IPS-18a (cell line): Measurements from ENCODE around the gene OSTN.
"Not testable (repeated sequence)": the region's sequence is repeated elsewhere in the genome, so short reads cannot be mapped to it uniquely, and the experiment has no call there.

ENCODE experiments used
- H3K27ac ChIP-seq: one replicate; pipeline ENCODE4 v1.5.1; 2013; ENCODE audit warnings: low read length
- H3K27me3 ChIP-seq: one replicate; pipeline ENCODE4 v1.6.1; 2013; ENCODE audit warnings: mild to moderate bottlenecking, low read length; ENCODE audit not compliant: control insufficient read depth, insufficient read depth
- H3K36me3 ChIP-seq: one replicate; pipeline ENCODE4 v1.6.1; 2013; ENCODE audit warnings: low read depth, low read length; ENCODE audit not compliant: control insufficient read depth
- H3K4me1 ChIP-seq: one replicate; pipeline ENCODE4 v1.6.1; 2013; ENCODE audit warnings: low read depth, low read length; ENCODE audit not compliant: control insufficient read depth
- H3K4me3 ChIP-seq: one replicate; pipeline ENCODE4 v1.5.1; 2013; ENCODE audit warnings: low read length
- H3K9ac ChIP-seq: one replicate; pipeline ENCODE4 v1.6.1; 2013; ENCODE audit warnings: mild to moderate bottlenecking, low read length, moderate library complexity
- H3K9me3 ChIP-seq: one replicate; pipeline ENCODE4 v1.6.1; 2013; ENCODE audit warnings: low read depth, low read length; ENCODE audit not compliant: control insufficient read depth

The OSTN gene

GRCh38 chr3:191269289-191270085 is 70.4 kb downstream of the OSTN start:
- Histone ChIP-seq H3K27me3 (no peaks in the 10 kb centered on the region), H3K4me3 (no peak overlapping the region)

DNA sequence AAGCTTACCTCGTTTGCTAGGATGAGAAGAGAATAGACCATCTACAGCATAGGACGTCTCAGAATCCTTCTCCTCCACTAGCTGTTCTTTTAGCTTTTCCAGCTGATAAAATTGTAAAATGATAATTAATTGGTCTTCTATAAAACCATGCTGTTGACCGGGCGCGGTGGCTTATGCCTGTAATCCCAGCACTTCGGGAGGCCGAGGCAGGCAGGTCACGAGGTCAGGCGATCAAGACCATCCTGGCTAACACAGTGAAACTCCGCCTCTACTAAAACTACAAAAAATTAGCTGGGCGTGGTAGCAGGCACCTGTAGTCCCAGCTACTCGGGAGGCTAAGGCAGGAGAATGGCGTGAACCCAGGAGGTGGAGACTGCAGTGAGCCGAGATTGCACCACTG is 76.2 kb downstream of the OSTN start:
- not testable (repeated sequence) for H3K9me3 ChIP-seq, H3K9ac ChIP-seq, H3K27me3 ChIP-seq, H3K36me3 ChIP-seq, H3K4me1 ChIP-seq, H3K4me3 ChIP-seq, H3K27ac ChIP-seq

More at GRCh38 chr3:191269289-191270085, 70.4 kb downstream of the OSTN start:
- Histone ChIP-seq H3K9ac (no peak overlapping the region), H3K27ac (no peak overlapping the region), H3K36me3 (no peaks in the 10 kb centered on the region), H3K9me3 (no peaks in the 10 kb centered on the region), H3K4me1 (no peaks in the 10 kb centered on the region)

- H3K36me3 ChIP-seq: no peaks in the 10 kb centered on the region
- no peaks in the 10 kb centered on the region for H3K4me1 ChIP-seq
These were observed 76.7 kb downstream of the OSTN start for GRCh38 chr3:191275751-191276150.

GRCh38 chr3:191280111-191280510 is 81.1 kb downstream of the OSTN start:
- Histone ChIP-seq H3K9ac (no peak overlapping the region), H3K36me3 (no peaks in the 10 kb centered on the region), H3K4me3 (no peak overlapping the region), H3K4me1 (no peaks in the 10 kb centered on the region), H3K27me3 (no peaks in the 10 kb centered on the region), H3K27ac (no peak overlapping the region), H3K9me3 (no peaks in the 10 kb centered on the region)

More at GRCh38 chr3:191275751-191276150, 76.7 kb downstream of the OSTN start:
- Histone ChIP-seq H3K4me3 (no peak overlapping the region), H3K9ac (no peak overlapping the region), H3K27ac (no peak overlapping the region), H3K27me3 (no peaks in the 10 kb centered on the region), H3K9me3 (no peaks in the 10 kb centered on the region)

GRCh38 chr3:191280882-191281281 is 81.8 kb downstream of the OSTN start:
- Histone ChIP-seq H3K9ac (no peak overlapping the region), H3K36me3 (no peaks in the 10 kb centered on the region), H3K27me3 (no peaks in the 10 kb centered on the region), H3K9me3 (no peaks in the 10 kb centered on the region), H3K4me1 (no peaks in the 10 kb centered on the region), H3K4me3 (no peak overlapping the region), H3K27ac (no peak overlapping the region)

- Histone ChIP-seq H3K4me3 (no peak overlapping the region), H3K27ac (no peak overlapping the region), H3K9ac (no peak overlapping the region), H3K9me3 (no peaks in the 10 kb centered on the region), H3K27me3 (no peaks in the 10 kb centered on the region), H3K4me1 (no peaks in the 10 kb centered on the region), H3K36me3 (no peaks in the 10 kb centered on the region)
These were observed 83.5 kb downstream of the OSTN start for GRCh38 chr3:191282251-191283185.

GRCh38 chr3:191283400-191283799 is 84.4 kb downstream of the OSTN start:
- H3K36me3 ChIP-seq: no peaks in the 10 kb centered on the region

GRCh38 chr3:191290311-191291025 is 91.4 kb downstream of the OSTN start:
- Histone ChIP-seq H3K4me1 (no peaks in the 10 kb centered on the region), H3K27me3 (no peaks in the 10 kb centered on the region), H3K9ac (no peak overlapping the region), H3K27ac (no peak overlapping the region), H3K4me3 (no peak overlapping the region), H3K36me3 (no peaks in the 10 kb centered on the region), H3K9me3 (no peaks in the 10 kb centered on the region)

More at GRCh38 chr3:191283400-191283799, 84.4 kb downstream of the OSTN start:
- no peak overlapping the region for H3K9ac ChIP-seq
- H3K4me1 ChIP-seq: no peaks in the 10 kb centered on the region
- H3K9me3 ChIP-seq: no peaks in the 10 kb centered on the region
- H3K27me3 ChIP-seq: no peaks in the 10 kb centered on the region
- H3K27ac ChIP-seq: no peak overlapping the region
- no peak overlapping the region for H3K4me3 ChIP-seq

DNA sequence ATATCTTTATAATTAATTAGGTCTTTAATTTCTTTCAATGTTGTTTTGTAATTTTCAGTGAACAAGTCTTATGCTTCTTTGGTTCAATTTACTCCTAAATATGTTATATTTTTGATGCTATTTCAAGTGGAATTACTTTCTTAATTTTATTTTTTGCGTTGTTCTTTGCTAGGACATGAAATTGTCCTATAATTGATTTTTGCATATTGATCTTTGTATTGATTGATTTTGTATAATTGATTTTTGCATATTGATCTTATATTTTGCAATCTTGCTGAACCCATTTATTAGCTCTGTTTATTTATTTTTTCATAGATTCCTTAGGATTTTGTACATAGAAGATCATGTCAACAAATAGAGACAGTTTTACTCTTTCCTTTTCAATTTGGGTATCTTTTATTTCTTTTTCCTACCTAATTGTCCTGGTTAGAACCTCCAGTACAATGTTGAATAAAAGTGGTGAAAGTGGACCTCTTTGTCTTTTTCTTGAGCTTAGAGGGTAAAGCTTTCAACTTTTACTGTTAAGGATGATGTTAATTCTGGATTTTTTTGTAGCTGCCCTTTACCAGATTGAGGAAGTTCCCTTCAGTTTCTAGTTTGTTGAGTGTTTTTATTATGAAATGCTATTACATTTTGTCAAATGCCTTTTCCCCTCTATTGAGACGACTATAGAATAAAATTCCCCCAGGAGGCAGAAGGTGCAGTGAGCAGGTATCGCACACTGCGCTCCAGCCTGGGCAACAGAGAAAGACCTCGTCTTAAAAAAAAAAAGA is 93.4 kb downstream of the OSTN start:
- H3K4me3 ChIP-seq: no peak overlapping the region
- H3K36me3 ChIP-seq: no peaks in the 10 kb centered on the region
- no peak overlapping the region for H3K9ac ChIP-seq
- no peak overlapping the region for H3K27ac ChIP-seq
- H3K27me3 ChIP-seq: no peaks in the 10 kb centered on the region
- H3K4me1 ChIP-seq: no peaks in the 10 kb centered on the region
- H3K9me3 ChIP-seq: no peaks in the 10 kb centered on the region

- H3K9me3 ChIP-seq: no peaks in the 10 kb centered on the region
- no peak overlapping the region for H3K27ac ChIP-seq
- no peaks in the 10 kb centered on the region for H3K36me3 ChIP-seq
- no peak overlapping the region for H3K9ac ChIP-seq
- H3K4me1 ChIP-seq: no peaks in the 10 kb centered on the region
- H3K4me3 ChIP-seq: no peak overlapping the region
- H3K27me3 ChIP-seq: no peaks in the 10 kb centered on the region
These were observed 95.2 kb downstream of the OSTN start for GRCh38 chr3:191294291-191294690.
